Suprapubic skin (tissue), 3 donors: Measurements from ENCODE around the gene DCUN1D1.

Experiments used
- EP300 ChIP-seq: sonication (generic); formaldehyde crosslinking; IDR thresholded peaks from one replicate; pipeline ENCODE4 v1.6.1; 2017; ENCODE audit warnings: antibody characterized with exemption
- TF ChIP-seq, protein P1 (sequence below), 2 donors: fragments of 200-600 bp in 1 of 2; fragments of 450-650 bp in 1 of 2; sonication (generic) in 1 of 2; IDR thresholded peaks; one replicate each; pipeline ENCODE4 v1.5.1; 2016 to 2019; ENCODE audit warnings: antibody characterized with exemption in 2 of 2, mild to moderate bottlenecking in 1 of 2, moderate library complexity in 1 of 2

DNA sequence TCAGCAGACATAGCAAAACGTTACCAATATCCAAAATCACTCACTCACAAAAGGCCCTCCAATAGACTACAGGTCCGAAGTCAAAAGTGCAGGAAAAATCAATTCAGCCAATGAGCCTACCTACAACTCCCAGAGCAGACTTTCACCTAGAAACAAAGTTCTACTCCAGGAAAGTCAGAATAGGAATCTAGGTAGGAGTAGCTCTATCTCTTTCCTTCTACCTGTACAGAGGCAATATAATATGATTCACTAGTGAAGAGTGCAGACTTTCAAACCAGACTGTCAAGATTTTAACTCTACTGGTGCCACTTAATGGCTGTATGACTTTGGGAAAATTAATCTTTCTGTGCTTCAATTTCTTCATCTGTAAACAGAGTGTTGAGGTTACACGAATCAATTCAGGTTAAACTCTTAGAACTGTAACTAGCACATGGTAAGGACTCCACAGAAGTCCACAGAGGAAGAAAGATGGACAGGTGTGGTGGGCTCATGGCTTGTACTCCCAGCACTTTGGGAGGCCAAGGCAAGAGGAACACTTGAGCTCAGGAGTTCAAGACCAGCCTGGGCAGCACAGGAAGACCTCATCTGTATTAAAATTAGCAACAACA lies 9.4 kb downstream of the DCUN1D1 start:
- TF ChIP-seq, protein P1, sequence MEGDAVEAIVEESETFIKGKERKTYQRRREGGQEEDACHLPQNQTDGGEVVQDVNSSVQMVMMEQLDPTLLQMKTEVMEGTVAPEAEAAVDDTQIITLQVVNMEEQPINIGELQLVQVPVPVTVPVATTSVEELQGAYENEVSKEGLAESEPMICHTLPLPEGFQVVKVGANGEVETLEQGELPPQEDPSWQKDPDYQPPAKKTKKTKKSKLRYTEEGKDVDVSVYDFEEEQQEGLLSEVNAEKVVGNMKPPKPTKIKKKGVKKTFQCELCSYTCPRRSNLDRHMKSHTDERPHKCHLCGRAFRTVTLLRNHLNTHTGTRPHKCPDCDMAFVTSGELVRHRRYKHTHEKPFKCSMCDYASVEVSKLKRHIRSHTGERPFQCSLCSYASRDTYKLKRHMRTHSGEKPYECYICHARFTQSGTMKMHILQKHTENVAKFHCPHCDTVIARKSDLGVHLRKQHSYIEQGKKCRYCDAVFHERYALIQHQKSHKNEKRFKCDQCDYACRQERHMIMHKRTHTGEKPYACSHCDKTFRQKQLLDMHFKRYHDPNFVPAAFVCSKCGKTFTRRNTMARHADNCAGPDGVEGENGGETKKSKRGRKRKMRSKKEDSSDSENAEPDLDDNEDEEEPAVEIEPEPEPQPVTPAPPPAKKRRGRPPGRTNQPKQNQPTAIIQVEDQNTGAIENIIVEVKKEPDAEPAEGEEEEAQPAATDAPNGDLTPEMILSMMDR (IDR thresholded peaks at IDR 0.05), result no peak
- TF ChIP-seq EP300, result no peak
